Testis (tissue), 3 donors: ENCODE measurements around the gene TMEM135. TPM values are rescaled to one million over a fixed set of nuclear protein-coding genes. Genes with fewer than 3 reads are reported as not detected.

Experiments
- DNase-seq: peaks from one replicate; pipeline ENCODE4 v3.0.0-alpha.2; 2019
- H3K27ac ChIP-seq, 2 donors: fragments of 200-600 bp; sonication (generic); one replicate each; pipeline ENCODE4 v1.5.1; 2019
- H3K27me3 ChIP-seq: fragments of 200-600 bp; sonication (generic); one replicate; pipeline ENCODE4 v1.5.1; 2019
- H3K36me3 ChIP-seq: fragments of 200-600 bp; sonication (generic); one replicate; pipeline ENCODE4 v1.5.1; 2017; ENCODE audit warnings: low read depth; ENCODE audit errors: missing control alignments
- H3K4me1 ChIP-seq: fragments of 200-600 bp; sonication (generic); one replicate; pipeline ENCODE4 v1.5.1; 2019
- H3K4me3 ChIP-seq, 2 donors: fragments of 200-600 bp; sonication (generic); one replicate each; pipeline ENCODE4 v1.5.1; 2017 to 2019
- H3K9me3 ChIP-seq: fragments of 200-600 bp; sonication (generic); one replicate; pipeline ENCODE4 v1.5.1; 2017
- CTCF ChIP-seq, 3 experiments: fragments of 450-650 bp in 2 of 3; fragments of 200-600 bp in 1 of 3; sonication (generic) in 1 of 3; IDR thresholded peaks; one replicate each; pipeline ENCODE4 v1.5.1; 2016 to 2019; ENCODE audit warnings: antibody characterized with exemption in 3 of 3, mild to moderate bottlenecking in 2 of 3, moderate library complexity in 1 of 3
- POLR2A ChIP-seq: fragments of 450-650 bp; IDR thresholded peaks from one replicate; pipeline ENCODE4 v1.6.1; 2017; ENCODE audit warnings: antibody characterized with exemption, mild to moderate bottlenecking, moderate library complexity
- WGBS, 2 donors: methylation state at CpG; one replicate each; pipeline ENCODE4 v1.1.5; 2018; 5-methylcytosine and 5-hydroxymethylcytosine counted together
- intact Hi-C: fragments of 100-400 bp; cut with DNase I; formaldehyde crosslinking; loops from one replicate; pipeline ENCODE4 v1.15.1; 2023; ENCODE audit warnings: low total_unique reads
- polyA plus RNA-seq: library from polyadenylated mRNA; stranded (reverse); fragments of 350-450 nt; fragmentation: Illumina TruSeq; extraction: RNeasy Lipid Tissue Mini Kit (QIAGEN cat#74804); gene quantifications from one replicate; pipeline ENCODE4 v1.2.3, GENCODE V29; 2014; ENCODE audit warnings: low read depth, low replicate concordance; ENCODE audit not compliant: insufficient read depth
- total RNA-seq, 2 donors: library from RNA; depleted of rRNA; stranded (reverse); fragments of >200 nt; gene quantifications; one replicate each; pipeline ENCODE4 v1.2.3, GENCODE V29; 2016

The TMEM135 gene
- total and polyA plus RNA-seq, 3 donors from 2014 or later: 21.3 to 59.0 (median 42.1) TPM

GRCh38 chr11:87339416-87339815 lies 301.7 kb downstream of the TMEM135 start:
- 79 to 83% methylated on average over 5 of the region's 5 CpGs for WGBS, 2 donors
- Histone ChIP-seq H3K36me3 (no peaks in the 10 kb centered on the region), H3K4me1 (no peaks in the 10 kb centered on the region), H3K9me3 (no peaks in the 10 kb centered on the region), H3K27ac (no peak overlapping the region), H3K27me3 (no peaks in the 10 kb centered on the region), H3K4me3 (no peak overlapping the region)
- TF ChIP-seq POLR2A: no peak
- no peak for TF ChIP-seq CTCF (IDR thresholded peaks at IDR 0.05)
- intact Hi-C loops: no loop called here
- DNase-seq: no peak

- H3K9me3 ChIP-seq: no peaks in the 10 kb centered on the region
- no peak overlapping the region for H3K27ac ChIP-seq
- WGBS, 2 donors: 55 to 71% methylated on average over 2 of the region's 2 CpGs
- H3K27me3 ChIP-seq: no peaks in the 10 kb centered on the region
- TF ChIP-seq CTCF (IDR thresholded peaks at IDR 0.05): no peak
- TF ChIP-seq POLR2A: no peak
- no peak for DNase-seq
- no peaks in the 10 kb centered on the region for H3K4me1 ChIP-seq
- intact Hi-C loops: no loop called here
- no peak overlapping the region for H3K4me3 ChIP-seq
- H3K36me3 ChIP-seq: no peaks in the 10 kb centered on the region
Observed at GRCh38 chr11:87347441-87347840, 309.7 kb downstream of the TMEM135 start.

- Histone ChIP-seq H3K4me1 (peaks cover 1% of the 10 kb centered on the region), H3K4me3 (no peak overlapping the region), H3K27ac (no peak overlapping the region), H3K9me3 (no peaks in the 10 kb centered on the region), H3K27me3 (no peaks in the 10 kb centered on the region), H3K36me3 (no peaks in the 10 kb centered on the region)
- no peak for TF ChIP-seq CTCF (IDR thresholded peaks at IDR 0.05)
- no peak for TF ChIP-seq POLR2A
- intact Hi-C loops: no loop called here
- DNase-seq: no peak
Observed at GRCh38 chr11:87347854-87348253, 310.1 kb downstream of the TMEM135 start.

DNA sequence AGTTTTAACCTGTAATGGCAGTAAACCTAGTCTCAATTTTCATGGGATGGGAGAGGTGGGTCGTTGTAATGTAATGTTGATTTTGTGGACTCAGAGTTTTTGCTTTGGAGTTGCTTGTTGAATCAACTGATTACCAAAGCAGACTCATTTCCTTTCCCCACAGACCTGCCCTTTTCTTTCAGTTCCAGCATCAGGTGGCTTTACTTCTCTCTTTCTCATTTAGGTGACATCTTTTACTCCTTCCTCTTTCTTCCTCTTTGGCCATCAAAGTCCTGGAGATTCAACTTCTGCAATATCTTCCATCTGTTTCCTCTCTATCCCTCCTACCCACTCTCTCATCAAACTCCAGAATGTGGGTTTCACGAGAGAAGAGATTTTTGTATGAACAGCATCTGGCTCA lies 313.9 kb downstream of the TMEM135 start:
- Histone ChIP-seq H3K27me3 (no peaks in the 10 kb centered on the region), H3K36me3 (no peaks in the 10 kb centered on the region), H3K27ac (no peak overlapping the region), H3K9me3 (no peaks in the 10 kb centered on the region), H3K4me1 (peaks cover 4% of the 10 kb centered on the region), H3K4me3 (no peak overlapping the region)
- intact Hi-C loops: no loop called here
- TF ChIP-seq POLR2A (no peak), CTCF (IDR thresholded peaks at IDR 0.05) (no peak)
- no peak for DNase-seq
- WGBS, 2 donors: 68 to 69% methylated on average over 2 of the region's 2 CpGs
